Measurements from ENCODE around the gene PPP2CA.
A peak's percentile ranks its signal among the peaks of the same experiment; 100 is the strongest.

PPP2CA gene

GRCh38 chr5:134148316-134148715, 77.6 kb downstream of the PPP2CA start:
- DNase-seq (ENCODE audit: low read depth) = no peak

GRCh38 chr5:134146651-134147518, 79.0 kb downstream of the PPP2CA start:
- DNase-seq (ENCODE audit: low read depth) = no peak

GRCh38 chr5:134145779-134146581, 79.9 kb downstream of the PPP2CA start:
- peak; percentile 81 for DNase-seq (ENCODE audit: low read depth)

GRCh38 chr5:134145041-134145757, 80.7 kb downstream of the PPP2CA start:
- DNase-seq (ENCODE audit: low read depth) = no peak
